GM21737 (cell line): ENCODE results near the gene SAA4.
"Not testable (repeated sequence)": the region's sequence is repeated elsewhere in the genome, so short reads cannot be mapped to it uniquely, and the experiment has no call there.

ENCODE experiments used
- ATAC-seq: cut with Tn5 transposase; IDR thresholded peaks from one replicate; pipeline ENCODE4 v1.9.1; 2021; ENCODE audit warnings: mild to moderate bottlenecking, moderate library complexity; ENCODE audit not compliant: unreplicated experiment

Gene SAA4, protein sequence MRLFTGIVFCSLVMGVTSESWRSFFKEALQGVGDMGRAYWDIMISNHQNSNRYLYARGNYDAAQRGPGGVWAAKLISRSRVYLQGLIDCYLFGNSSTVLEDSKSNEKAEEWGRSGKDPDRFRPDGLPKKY

GRCh38 chr11:18236664-18237356, at the start of gene SAA4:
Gene SAA4, minus strand, starts transcription at chr11:18236802. Its CDS starts 876 bp downstream, at chr11:18235926.
- no peak for ATAC-seq

DNA sequence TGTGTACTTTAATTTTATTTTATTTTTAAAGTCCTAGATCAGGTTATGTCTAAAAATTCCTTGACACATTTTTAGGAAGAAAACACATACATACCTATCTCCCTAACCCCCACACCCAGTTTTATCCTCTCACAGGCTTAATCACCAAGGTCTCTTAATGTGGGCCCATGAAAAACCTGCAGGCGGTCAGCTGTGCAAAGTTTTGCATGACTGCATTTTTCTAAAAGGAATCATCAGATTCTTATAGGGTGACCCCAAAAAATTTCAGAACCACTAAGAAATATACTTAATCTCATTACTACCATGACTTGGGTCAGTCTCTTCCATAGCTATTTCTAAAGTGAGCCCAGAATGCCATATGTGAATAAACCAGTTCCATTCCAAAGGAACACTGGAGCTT, 49.2 kb upstream of the SAA4 start:
- no peak for ATAC-seq

- ATAC-seq = no peak
Observed at GRCh38 chr11:18282626-18283025, 46.0 kb upstream of the SAA4 start.

GRCh38 chr11:18280438-18281045, 43.9 kb upstream of the SAA4 start:
- peak; percentile 80 for ATAC-seq

DNA sequence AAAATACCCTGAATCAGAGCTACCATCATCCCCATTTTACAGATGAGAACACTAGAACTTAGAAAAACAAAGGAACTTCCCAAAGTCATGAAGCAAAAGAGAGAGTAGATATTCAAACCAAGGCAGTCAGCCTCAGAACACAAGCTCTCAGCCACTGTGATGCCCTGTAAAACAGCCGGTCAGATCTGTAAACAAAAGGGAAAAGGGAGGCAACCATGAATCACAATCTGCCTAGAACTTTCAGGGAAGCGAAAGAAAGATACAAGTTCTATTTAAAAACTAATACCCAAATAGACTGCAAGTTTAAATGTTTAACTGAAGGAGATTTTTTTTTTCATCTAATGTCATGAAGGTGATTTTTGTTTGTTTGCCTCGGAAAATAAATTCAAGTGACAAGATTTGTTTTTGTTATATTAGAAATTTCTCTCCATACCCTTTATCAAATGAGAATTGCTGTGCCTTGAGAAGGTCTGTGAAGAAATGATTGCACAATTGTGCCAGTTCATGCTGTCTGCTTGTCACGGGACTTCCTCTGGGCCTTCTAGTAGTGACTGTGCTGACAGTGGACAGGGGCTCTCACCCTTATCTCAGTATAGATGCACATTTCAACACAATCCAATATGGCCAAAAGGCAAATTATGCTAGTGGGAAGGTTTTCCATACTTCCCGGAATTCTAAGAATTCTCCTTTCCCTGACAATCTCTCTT, 41.1 kb upstream of the SAA4 start:
- no peak for ATAC-seq

- ATAC-seq = no peak
Observed at GRCh38 chr11:18271206-18271605, 34.6 kb upstream of the SAA4 start.

DNA sequence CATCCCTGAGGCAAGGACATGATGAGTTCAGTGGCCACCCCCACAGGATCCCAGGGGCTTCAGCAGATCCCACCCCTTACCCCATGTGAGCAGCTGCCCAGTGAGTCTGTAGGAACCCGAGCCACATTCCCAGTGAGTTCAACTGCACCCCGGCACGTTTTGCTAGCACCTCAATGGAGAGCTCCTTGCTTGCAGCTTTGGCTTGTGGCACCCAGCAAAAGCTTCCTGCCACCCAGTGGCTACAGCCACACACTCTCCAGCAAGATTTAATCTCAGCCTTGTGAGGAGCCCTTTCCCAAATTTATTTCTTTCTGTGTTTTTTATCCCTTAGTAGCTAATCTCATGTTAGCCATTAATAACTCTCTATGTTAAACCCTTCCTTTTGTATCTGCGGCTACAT, 33.5 kb upstream of the SAA4 start:
- ATAC-seq = no peak

GRCh38 chr11:18269252-18269651, 32.6 kb upstream of the SAA4 start:
- not testable (repeated sequence) for ATAC-seq

DNA sequence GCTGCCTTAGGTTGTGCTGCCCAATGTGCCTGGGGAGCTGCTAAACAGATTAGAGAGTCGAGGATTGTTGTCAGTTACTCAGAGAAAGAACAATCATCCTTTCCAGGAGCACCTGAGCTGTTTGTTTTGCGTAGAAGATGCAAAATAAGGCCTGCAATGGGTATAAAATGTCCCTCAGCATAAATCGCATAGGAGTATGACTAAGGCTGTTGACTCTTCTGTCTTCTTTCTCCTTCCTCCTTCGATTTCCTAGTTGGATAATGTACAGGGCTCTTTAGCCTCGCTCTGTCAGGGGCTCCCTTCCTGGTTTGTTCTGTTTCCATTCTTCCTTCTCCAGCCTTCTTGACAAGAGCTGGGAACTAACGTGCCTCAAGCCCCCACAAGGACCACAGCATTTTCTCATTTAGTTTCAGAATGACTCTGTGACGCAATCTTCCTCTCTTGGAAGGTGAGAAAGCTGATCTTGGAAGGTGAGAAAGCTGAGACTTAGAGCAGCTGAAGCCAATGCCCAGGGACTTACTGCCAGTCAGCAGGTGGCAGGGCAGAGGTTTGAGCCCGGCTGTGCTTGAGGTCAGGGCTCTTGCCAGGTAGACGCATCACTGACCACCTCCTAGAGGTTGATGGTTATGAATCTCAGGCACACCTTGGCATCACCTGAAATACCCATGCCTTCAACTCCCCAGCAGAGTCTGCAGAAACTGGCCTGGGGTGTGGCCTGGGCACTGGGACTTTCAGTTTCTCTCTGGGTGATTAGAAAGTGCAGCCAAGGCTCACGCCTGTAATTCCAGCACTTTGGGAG, 30.9 kb upstream of the SAA4 start:
- peak; percentile 58 for ATAC-seq

DNA sequence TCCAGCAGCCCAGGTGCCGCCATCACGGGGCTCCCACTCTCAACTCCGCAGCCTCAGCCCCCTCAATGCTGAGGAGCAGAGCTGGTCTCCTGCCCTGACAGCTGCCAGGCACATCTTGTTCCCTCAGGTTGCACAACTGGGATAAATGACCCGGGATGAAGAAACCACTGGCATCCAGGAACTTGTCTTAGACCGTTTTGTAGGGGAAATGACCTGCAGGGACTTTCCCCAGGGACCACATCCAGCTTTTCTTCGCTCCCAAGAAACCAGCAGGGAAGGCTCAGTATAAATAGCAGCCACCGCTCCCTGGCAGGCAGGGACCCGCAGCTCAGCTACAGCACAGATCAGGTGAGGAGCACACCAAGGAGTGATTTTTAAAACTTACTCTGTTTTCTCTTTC, 29.3 kb upstream of the SAA4 start, which contains the start of gene SAA1:
TSS of gene SAA1 (plus strand) at position 316 of the 400 bp plus-strand sequence. CDS start 624 bp downstream, outside the sequence.
- ATAC-seq = no peak

DNA sequence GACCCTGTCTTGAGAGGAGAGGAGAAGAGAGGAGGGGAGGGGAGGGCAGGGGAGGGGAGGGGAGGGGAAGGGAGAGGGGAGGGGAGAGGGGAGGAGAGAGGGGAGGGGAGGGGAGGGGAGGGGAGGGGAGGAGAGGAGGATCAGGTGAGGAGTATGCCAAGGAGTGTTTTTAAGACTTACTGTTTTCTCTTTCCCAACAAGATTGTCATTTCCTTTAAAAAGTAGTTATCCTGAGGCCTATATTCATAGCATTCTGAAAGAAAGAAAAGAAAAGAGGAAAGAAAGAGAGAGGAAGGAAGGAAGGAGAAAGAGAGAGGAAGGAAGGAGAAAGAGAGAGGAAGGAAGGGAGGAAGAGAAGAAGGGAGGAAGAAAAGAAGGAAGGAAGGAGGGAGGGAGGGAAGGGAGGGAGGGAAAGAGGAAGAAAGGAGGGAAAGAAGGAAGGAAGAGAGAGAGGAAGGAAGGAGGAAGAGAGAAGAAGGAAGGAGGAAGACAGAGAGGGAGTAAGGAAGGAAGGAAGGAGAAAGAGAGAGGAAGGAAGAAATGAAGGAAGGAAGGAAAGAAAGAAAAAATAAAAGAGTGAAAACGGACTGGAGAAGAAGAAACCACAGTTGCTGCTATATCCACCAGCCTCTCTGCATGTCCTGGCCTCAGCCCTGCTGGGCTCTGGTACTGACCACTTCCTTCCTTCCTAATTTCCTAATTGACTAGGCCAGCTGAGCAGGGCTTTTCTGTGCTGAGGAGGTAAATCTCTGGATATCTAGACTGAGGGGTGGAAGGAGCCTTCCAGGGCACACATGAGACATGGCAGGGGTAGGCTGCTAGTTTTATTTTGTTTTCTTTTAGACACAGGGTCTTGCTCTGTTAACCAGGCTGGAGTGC, 28.3 kb upstream of the SAA4 start:
- ATAC-seq = no peak

- no peak for ATAC-seq
Observed at GRCh38 chr11:18264035-18264434, 27.4 kb upstream of the SAA4 start.

DNA sequence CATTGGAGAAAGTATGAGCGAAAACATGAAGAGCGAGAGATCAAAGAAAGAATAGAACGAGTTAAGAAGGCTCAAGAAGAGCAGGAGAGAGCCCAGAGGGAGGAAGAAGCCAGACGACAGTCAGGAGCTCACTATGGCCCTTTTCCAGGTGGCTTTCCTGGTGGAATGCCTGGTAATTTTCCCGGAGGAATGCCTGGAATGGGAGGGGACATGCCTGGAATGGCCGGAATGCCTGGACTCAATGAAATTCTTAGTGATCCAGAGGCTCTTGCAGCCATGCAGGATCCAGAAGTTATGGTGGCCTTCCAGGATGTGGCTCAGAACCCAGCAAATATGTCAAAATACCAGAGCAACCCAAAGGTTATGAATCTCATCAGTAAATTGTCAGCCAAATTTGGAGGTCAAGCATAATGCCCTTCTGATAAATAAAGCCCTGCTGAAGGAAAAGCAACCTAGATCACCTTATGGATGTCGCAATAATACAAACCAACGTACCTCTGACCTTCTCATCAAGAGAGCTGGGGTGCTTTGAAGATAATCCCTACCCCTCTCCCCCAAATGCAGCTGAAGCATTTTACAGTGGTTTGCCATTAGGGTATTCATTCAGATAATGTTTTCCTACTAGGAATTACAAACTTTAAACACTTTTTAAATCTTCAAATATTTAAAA, 26.2 kb upstream of the SAA4 start:
- ATAC-seq = not testable (repeated sequence)

DNA sequence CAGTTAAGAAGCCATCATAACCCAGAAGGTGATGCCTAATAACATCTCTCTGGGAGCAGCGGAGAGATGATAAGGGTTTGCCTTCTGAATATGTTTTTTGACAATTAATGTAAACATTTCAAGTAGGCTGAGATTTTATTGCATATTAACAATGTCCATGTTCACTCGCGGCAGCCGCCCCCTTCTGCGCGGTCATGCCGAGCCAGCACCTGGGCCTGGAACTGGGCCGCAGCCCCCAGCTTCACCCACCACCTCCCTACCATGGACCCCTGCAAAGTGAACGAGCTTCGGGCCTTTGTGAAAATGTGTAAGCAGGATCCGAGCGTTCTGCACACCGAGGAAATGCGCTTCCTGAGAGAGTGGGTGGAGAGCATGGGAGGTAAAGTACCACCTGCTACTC, 25.1 kb upstream of the SAA4 start:
- no peak for ATAC-seq

GRCh38 chr11:18259259-18259658, 22.7 kb upstream of the SAA4 start:
- no peak for ATAC-seq

GRCh38 chr11:18254781-18255361, 18.3 kb upstream of the SAA4 start:
- ATAC-seq = no peak

DNA sequence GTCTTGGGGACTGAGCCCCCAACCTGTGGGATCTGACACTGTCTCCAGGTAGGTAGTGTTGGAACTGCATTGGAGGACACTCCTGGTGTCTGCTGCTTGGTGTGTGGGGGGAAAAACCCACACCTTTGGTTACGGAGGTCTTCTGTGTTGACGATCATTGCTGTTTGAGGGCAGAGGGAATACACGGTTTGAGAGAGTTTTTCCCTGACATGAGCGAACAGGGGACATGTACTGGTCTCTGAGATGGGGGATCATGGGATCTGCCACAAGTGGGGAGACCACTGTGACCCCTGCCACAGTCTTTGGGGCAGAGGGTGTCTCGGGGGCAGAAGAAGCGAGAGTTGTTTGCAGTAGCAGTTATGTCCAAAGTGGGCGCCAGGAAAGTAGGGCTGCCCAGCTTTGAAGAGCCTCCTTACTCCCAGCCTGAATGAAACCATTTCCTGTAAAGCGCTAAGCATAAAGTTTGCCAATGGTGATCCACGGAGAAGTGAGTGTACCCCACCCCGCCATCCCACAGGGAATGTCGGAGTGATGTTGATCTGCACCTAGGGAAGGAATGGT, 17.3 kb upstream of the SAA4 start:
- no peak for ATAC-seq

- no peak for ATAC-seq
Observed at GRCh38 chr11:18253233-18253632, 16.6 kb upstream of the SAA4 start.

DNA sequence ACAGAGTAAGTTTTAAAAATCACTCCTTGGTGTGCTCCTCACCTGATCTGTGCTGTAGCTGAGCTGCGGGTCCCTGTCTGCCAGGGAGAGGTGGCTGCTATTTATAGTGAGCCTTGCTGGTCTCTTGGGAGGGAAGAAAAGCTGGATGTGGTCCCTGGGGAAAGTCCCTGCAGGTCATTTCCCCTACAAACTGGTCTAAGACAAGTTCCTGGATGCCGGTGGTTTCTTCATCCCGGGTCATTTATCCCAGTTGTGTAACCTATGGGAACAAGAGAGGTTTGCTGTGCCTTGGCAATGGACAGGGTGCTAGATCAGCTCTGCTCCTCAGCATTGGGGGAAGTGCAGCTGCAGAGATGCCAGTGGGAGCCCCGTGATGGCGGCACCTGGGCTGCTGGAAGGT, 12.0 kb upstream of the SAA4 start, which contains the start of gene SAA2:
TSS of gene SAA2 (minus strand) at position 108 of the 400 bp plus-strand sequence. CDS start 657 bp downstream, outside the sequence.
- ATAC-seq = no peak
